Erythroblast (primary cell): Measurements from ENCODE around the gene MT1HL1.
"Not testable (repeated sequence)": the region's sequence is repeated elsewhere in the genome, so short reads cannot be mapped to it uniquely, and the experiment has no call there.

ENCODE experiments used
- DNase-seq, 2 experiments: peaks; one replicate each; lab custom pipeline; 2025; lab: John Stamatoyannopoulos, UW
- GATA1 ChIP-seq: IDR thresholded peaks from 2 replicates; pipeline ENCODE4 v1.6.1; 2011; ENCODE audit warnings: low read depth, mild to moderate bottlenecking, control low read depth, low read length, moderate library complexity
- POLR2A ChIP-seq: IDR thresholded peaks from 2 replicates; pipeline ENCODE4 v1.6.1; 2011; ENCODE audit warnings: mild to moderate bottlenecking, low read length

The MT1HL1 gene

DNA sequence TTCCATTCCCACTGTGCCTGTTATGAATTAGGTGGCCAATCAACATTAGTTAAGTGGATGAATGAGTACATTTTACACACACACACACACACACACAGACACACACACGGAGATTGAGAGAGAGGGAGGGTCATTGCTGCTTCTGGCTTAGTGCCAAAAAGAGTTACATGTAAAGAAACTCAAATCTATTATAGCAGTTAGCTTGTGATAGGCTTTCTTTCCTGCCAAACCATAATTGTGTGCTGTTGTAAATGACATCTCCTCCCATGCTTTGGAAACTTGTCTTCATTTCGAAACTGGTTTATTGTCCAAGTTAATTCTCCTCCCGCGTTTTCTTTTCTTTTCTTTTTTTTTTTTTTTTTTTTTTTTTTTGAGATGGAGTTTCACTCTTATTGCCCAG lies 1.4 kb upstream of the MT1HL1 start:
- TF ChIP-seq POLR2A (no peak), GATA1 (no peak)

DNA sequence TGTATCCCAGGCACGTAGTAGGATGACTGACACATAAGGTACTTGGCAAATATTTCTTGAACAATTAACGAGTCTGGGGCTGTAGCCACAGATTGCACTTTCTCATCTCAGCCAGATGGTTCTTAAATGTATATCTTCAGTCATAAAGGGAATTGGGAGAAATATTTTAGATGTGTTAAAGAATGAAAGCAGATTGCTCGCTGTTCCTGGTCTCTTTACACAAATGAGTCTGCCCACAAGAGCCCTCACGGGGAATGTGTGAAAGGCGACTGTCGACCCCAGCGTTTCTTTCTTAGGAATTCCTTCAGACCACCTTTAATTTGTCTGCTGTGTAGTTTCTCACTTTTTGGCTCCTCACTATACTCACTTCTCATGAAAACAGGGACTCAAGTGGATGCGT lies 725 bp downstream of the MT1HL1 start:
- TF ChIP-seq POLR2A: no peak
- no peak for TF ChIP-seq GATA1
- no peak for DNase-seq

More for the DNA sequence above, 1.4 kb upstream of the MT1HL1 start:
- DNase-seq: no peak

DNA sequence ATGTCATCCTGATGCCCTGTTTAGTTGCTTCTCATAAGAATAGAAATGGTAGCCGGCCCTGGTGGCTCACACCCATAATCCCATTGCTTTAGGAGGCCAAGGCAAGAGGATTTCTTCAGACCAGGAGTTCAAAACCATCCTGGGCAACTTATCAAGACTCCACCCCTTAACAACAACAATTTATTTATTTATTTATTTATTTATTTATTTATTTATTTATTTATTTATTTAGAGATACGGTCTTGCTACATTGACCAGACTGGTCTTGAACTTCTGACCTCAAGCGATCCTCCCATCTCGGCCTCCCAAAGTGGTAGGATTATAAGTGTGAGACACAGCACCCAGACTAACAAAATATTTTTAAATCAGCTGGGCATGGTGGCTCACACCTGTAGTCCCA lies 4.0 kb downstream of the MT1HL1 start:
- no peak for TF ChIP-seq POLR2A
- no peak for TF ChIP-seq GATA1
- no peak for DNase-seq

DNA sequence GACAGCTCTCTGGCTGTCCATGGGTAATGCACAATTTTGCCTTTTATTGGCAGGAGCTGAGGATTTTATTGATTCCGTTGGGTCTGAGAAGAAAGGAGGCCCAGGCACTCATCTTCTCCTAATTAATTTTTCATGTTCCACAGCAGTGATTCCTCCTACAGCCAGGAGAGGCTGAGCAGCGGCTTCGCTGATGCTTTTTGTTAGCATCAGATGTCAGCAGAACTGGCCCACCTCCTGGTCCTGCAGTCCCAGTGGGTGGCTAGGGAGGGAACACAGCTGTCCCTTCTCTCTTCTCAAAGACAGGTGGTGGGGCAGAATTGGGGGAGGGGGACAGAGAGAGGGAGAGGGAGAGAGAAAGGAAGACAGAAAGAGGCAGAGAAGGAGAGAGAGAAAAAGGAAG lies 5.7 kb downstream of the MT1HL1 start:
- TF ChIP-seq POLR2A (no peak), GATA1 (no peak)
- no peak for DNase-seq

DNA sequence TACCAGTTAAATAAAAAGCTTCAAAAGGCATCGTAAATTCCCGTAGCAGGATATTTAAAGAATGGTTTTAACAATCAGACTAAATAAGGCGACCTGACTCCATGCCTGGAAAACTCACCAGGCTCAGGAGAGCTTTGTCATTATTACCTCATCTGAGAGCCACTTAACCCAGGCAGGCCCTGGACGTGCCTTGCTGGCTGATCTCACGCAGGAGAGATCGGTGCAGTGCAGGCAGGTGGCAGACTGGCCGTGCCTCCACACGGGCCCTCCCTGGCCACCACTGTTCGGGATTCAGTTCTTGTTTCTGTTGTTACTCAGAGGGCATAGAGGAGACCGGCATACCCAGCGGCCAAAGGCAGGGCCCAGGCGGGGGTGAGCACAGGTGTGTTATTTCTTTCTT lies 6.4 kb downstream of the MT1HL1 start:
- TF ChIP-seq POLR2A: no peak
- no peak for TF ChIP-seq GATA1
- DNase-seq: no peak

DNA sequence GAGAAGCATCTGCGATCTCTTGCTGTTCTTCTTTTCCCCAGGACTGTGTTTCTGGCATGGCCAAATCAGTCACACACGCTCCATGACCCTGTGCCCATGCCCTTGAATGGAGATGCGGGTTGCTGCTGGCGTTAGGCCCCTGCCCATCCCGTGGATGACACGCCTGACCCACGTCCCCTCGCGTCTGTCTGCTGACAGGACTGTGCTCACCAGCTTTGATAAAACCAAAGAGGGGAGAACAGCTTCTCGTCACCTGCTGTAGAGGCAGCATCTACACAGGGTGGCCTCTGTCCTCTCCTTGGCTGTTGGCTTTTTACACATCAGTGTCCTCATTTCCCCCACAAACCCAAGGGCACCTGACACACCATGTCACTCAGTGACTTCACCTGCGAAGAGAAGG lies 6.9 kb downstream of the MT1HL1 start:
- TF ChIP-seq GATA1 (no peak), POLR2A (no peak)
- no peak for DNase-seq

DNA sequence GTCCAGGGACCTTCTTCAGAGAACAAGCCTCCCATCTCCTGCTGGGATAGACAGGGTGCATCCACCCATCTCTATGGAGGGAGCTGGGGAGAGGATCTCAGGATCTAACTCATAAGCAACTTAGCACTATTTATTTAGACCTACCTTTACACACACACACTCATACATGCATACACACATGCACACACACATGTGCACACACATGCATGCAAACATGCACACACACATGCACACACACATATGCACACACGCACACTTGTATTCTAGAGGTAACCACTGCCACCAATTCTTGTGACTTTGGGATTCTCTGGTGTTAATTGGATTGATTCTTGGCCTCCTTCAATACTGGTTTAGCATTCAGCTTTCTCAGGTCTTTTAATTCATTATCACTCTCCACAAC lies 9.8 kb downstream of the MT1HL1 start:
- DNase-seq: no peak
- TF ChIP-seq GATA1 (no peak), POLR2A (no peak)

DNA sequence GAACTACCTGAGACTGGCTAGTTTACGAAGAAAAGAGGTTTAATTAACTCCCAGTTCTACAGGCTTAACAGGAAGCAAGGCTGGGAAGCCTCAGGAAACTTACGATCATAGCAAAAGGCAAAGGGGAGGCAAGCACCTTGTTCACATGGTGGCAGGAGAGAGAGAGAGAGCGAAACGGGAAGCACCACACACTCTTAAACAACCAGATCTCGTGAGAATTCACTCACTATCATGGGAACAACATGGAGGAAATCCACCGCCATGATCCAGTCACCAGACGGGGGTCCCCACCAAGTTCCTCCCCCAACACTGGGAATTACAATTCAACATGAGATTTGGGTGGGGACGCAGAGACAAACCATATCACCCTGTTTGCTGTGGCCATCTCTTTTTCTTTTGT lies 11.8 kb downstream of the MT1HL1 start:
- TF ChIP-seq POLR2A: no peak
- no peak for TF ChIP-seq GATA1

DNA sequence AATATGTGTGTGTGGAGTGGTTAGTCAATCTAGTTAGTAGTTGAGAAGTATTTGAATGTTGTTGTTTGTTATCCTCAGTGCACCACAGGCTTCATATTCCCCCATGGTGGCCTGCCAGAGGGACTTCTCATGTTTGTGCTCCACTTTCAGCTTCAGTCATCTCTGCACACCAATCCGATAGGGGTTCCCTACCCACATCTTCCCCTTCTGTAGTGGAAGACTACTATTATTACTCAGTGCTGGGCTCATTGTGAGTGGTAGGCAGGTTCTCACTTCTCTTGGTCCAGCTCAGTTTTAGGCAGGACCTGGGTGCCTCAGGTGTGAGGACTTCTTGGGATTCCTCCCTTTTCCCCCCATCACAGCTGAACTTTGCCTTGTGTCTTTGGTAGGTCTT lies 14.2 kb downstream of the MT1HL1 start:
- DNase-seq: no peak
- TF ChIP-seq GATA1 (no peak), POLR2A (no peak)

More for the DNA sequence above, 11.8 kb downstream of the MT1HL1 start:
- no peak for DNase-seq

DNA sequence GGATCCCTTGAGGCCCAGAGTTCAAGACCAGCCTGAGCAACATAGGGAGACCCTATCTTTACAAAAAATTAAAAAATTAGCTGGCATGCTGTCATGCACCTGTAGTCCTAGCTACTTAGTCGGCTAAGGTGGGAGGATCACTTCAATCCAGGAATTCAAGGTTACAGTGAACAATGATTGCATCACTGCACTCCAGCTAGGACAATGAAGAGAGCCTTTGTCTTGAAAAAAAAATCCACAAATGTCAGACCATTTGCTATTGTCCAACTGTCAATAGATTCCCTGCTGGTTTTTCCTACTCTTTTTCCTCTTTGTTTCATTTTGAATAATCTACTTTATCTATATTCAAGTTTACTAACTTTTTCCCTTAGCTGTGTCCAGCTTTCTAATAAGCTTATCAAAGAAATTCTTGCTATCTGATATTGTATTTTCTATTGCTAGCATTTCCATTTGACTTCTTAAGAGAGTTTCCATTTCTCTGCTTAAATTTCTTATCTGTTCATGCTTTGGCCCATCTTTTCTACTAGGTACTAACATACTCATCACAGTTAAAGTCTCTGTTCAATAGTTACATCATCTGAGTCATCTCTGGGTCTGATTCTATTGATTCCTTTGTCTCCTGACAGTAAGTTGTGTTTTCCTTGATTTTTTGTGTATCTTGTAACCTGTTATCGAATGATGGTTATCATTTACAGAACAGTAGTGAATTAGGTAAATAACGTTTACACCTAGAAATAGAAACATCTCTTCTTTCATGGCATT lies 14.8 kb downstream of the MT1HL1 start:
- no peak for DNase-seq
- no peak for TF ChIP-seq GATA1
- no peak for TF ChIP-seq POLR2A

DNA sequence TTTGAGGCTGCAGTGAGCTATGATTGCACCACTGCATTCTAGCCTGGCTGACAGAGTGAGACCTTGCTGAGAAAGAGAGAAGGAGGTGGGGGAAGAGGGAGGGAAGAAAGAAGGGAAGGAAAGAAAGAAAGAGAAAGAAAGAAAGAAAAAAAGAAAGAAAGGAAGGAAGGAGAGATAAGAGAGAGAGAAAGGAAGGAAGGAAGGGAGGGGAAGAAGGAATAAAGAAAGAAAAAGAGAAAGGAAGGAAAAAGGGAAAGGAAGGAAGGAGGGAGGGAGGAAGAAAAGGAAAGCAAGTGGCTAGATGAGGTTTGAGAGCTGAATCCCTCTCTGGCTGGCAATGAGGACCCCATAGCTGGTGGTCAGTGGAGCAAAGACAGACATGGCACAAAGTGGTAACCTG lies 20.4 kb downstream of the MT1HL1 start:
- DNase-seq: no peak
- TF ChIP-seq POLR2A (no peak), GATA1 (no peak)

DNA sequence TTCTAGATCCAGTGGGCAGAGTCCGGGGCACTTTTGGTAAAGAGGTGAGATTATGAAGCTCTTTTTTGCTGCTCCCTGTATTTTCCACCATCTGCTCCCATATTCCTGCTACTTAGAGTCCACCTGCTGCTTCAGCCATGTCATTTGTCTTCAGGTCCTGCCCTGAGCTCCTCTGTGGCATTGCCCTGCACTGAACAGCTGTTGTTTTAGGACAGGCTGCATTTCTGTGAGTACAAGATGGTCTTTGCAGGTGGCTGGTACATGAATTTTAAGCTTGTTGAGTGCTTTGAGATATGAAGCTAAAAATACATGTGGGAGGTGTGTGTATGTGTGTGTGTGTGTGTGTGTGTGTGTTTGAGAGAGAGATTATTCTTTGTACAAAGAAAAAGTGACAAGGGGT lies 21.9 kb downstream of the MT1HL1 start:
- no peak for DNase-seq
- TF ChIP-seq GATA1 (no peak), POLR2A (no peak)

DNA sequence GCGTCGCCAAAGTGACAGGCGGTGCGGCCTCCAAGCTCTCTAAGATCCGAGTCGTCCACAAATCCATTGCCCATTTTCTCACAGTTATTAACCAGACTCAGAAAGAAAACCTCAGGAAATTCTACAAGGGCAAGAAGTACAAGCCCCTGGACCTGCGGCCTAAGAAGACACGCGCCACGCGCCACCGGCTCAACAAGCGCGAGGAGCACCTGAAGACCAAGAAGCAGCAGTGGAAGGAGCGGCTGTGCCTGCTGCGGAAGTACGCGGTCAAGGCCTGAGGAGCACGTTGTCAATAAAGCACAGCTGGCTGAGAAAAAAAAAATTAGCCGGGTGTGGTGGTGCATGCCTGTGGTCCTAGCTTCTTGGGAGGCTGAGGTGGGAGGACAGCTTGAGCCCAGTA lies 22.8 kb downstream of the MT1HL1 start:
- DNase-seq: not testable (repeated sequence)

DNA sequence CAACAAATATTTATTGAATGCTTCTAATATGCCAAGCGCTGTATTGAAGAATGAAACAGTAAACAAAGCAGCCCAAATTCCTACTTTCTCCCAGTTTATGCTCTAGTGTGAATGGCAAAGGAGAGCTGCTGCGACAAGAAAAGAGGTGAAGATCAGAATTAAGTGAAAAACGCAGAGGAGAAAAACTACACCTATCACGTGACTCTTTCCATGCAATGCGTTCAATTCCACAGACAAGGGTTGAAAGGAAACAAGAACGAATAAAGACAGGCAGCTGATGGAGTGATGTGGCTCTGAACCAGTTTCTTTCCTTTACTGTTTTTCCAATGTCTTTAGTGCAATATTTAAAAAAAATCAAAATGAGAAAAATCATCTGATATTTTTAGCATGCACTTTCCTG lies 23.6 kb downstream of the MT1HL1 start:
- TF ChIP-seq GATA1 (no peak), POLR2A (no peak)
- no peak for DNase-seq

DNA sequence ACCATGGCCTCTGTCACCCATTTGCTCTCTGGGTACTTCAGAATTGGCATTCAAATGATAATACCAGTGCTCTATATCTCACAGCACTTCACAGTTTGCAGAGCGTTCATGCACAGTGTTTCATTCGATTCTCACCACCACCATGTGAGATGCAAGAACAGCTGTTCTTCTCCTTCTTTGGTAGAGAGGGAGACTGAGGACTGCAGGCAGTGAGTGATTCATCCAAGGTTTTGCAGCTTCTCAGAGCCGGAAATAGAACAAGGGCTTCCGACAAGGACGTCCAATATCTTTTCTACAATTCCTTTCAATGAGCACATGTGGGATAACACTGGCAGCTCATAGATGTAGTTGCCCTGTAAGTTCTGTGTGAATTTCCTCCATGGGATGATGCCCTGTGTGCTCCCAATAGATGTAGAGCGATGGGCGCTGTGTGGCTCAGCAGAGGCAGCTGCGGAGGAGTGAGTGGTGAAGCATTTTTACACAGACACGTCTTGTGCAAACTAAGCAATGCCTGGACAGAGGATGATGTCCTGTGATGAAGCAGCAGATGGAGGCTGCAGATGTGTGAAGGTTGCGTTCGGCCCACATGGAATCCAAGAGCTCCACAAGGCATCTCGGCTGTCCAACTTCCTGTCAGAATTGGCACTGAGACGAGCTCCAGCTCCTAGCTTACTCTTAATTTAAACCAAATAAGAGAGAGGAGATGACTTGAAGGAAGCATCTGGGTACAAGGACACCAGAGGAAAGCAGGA lies 24.9 kb downstream of the MT1HL1 start:
- no peak for TF ChIP-seq GATA1
- TF ChIP-seq POLR2A: no peak
- no peak for DNase-seq

DNA sequence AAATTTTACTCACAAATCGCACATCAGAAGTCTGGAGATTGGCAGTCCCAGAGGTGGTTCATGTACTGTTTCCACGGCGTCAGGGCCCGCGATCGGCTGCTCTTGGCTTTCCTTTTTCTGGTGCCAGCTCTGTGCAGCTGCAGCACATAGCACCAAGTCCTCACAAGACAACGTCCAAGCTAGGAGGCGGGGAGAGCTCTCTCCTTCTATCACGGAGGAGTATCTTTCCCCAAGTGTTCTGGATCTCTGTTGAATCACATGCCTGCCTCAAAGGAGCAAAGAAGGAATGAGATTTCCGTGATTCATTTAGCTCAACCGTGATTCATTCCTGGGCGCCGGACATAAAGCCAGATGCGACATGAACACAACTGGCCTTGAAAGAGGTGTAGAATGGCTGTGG lies 25.5 kb downstream of the MT1HL1 start:
- DNase-seq: no peak
- TF ChIP-seq POLR2A: no peak
- TF ChIP-seq GATA1: no peak
